Parathyroid adenoma (tissue), 2 donors: ENCODE measurements around the gene CCND2.

ENCODE experiments used
- H2AFZ ChIP-seq: fragments of 300-600 bp; sonication (generic); one replicate; pipeline ENCODE4 v1.7.0; 2017; ENCODE audit warnings: antibody characterized with exemption, mild to moderate bottlenecking
- H3K27ac ChIP-seq: fragments of 300-600 bp; sonication (generic); one replicate; pipeline ENCODE4 v1.7.0; 2017
- H3K27me3 ChIP-seq: fragments of 300-600 bp; sonication (generic); one replicate; pipeline ENCODE4 v1.7.0; 2017; ENCODE audit warnings: low read length; ENCODE audit not compliant: control insufficient read depth, insufficient read depth
- H3K36me3 ChIP-seq: fragments of 300-600 bp; sonication (generic); one replicate; pipeline ENCODE4 v1.7.0; 2017; ENCODE audit warnings: low read length; ENCODE audit not compliant: control insufficient read depth, insufficient read depth
- H3K4me1 ChIP-seq: fragments of 300-600 bp; sonication (generic); one replicate; pipeline ENCODE4 v1.7.0; 2017; ENCODE audit warnings: control low read depth
- H3K4me2 ChIP-seq: fragments of 300-600 bp; sonication (generic); one replicate; pipeline ENCODE4 v1.7.0; 2017; ENCODE audit warnings: low read length
- H3K4me3 ChIP-seq: fragments of 300-600 bp; sonication (generic); one replicate; pipeline ENCODE4 v1.7.0; 2017; ENCODE audit warnings: low read depth, low read length
- H3K79me2 ChIP-seq: fragments of 300-600 bp; sonication (generic); one replicate; pipeline ENCODE4 v1.7.0; 2017; ENCODE audit warnings: control low read depth
- H3K9ac ChIP-seq: fragments of 300-600 bp; sonication (generic); one replicate; pipeline ENCODE4 v1.7.0; 2017; ENCODE audit warnings: mild to moderate bottlenecking
- H3K9me3 ChIP-seq: fragments of 300-600 bp; sonication (generic); one replicate; pipeline ENCODE4 v1.7.0; 2017; ENCODE audit warnings: low read length; ENCODE audit not compliant: control insufficient read depth
- CTCF ChIP-seq: fragments of 300-600 bp; sonication (generic); IDR thresholded peaks from one replicate; pipeline ENCODE4 v1.7.0; 2017; ENCODE audit warnings: antibody characterized with exemption, mild to moderate bottlenecking
- donor health status: primary hyperparathyroidism.

The CCND2 gene

GRCh38 chr12:4244868-4245267 lies 28.7 kb upstream of the CCND2 start:
- H3K4me1 ChIP-seq: no peaks in the 10 kb centered on the region
- no peaks in the 10 kb centered on the region for H3K36me3 ChIP-seq
- no peak overlapping the region for H3K4me2 ChIP-seq
- TF ChIP-seq CTCF: no peak
- no peaks in the 10 kb centered on the region for H3K27me3 ChIP-seq
- no peak overlapping the region for H3K27ac ChIP-seq
- H3K9me3 ChIP-seq: no peaks in the 10 kb centered on the region
- no peak overlapping the region for H3K4me3 ChIP-seq
- H2AFZ ChIP-seq: no peak overlapping the region
- no peak overlapping the region for H3K9ac ChIP-seq
- no peaks in the 10 kb centered on the region for H3K79me2 ChIP-seq

GRCh38 chr12:4245446-4245845 lies 28.1 kb upstream of the CCND2 start:
- no peaks in the 10 kb centered on the region for H3K4me1 ChIP-seq
- H3K4me3 ChIP-seq: no peak overlapping the region
- H3K4me2 ChIP-seq: no peak overlapping the region
- TF ChIP-seq CTCF: no peak
- H3K36me3 ChIP-seq: no peaks in the 10 kb centered on the region
- H3K9ac ChIP-seq: no peak overlapping the region
- no peaks in the 10 kb centered on the region for H3K27me3 ChIP-seq
- H3K79me2 ChIP-seq: no peaks in the 10 kb centered on the region
- H3K27ac ChIP-seq: no peak overlapping the region
- no peak overlapping the region for H2AFZ ChIP-seq
- H3K9me3 ChIP-seq: no peaks in the 10 kb centered on the region

- TF ChIP-seq CTCF: no peak
- Histone ChIP-seq H3K9ac (no peak overlapping the region), H3K27me3 (no peaks in the 10 kb centered on the region), H3K4me1 (no peaks in the 10 kb centered on the region), H3K4me3 (no peak overlapping the region), H3K9me3 (no peaks in the 10 kb centered on the region), H3K79me2 (no peaks in the 10 kb centered on the region), H3K36me3 (no peaks in the 10 kb centered on the region), H2AFZ (no peak overlapping the region), H3K4me2 (no peak overlapping the region), H3K27ac (no peak overlapping the region)
Observed at GRCh38 chr12:4246116-4246515, 27.4 kb upstream of the CCND2 start.

GRCh38 chr12:4250691-4251090 lies 22.9 kb upstream of the CCND2 start:
- Histone ChIP-seq H3K4me1 (no peaks in the 10 kb centered on the region), H3K27me3 (no peaks in the 10 kb centered on the region), H3K9me3 (no peaks in the 10 kb centered on the region), H3K27ac (no peak overlapping the region), H3K9ac (no peak overlapping the region), H3K4me3 (no peak overlapping the region), H3K36me3 (no peaks in the 10 kb centered on the region), H3K79me2 (no peaks in the 10 kb centered on the region), H2AFZ (no peak overlapping the region), H3K4me2 (no peak overlapping the region)
- TF ChIP-seq CTCF: no peak

GRCh38 chr12:4251216-4251891 lies 22.2 kb upstream of the CCND2 start:
- no peak overlapping the region for H3K4me3 ChIP-seq

More at GRCh38 chr12:4251216-4251891, 22.2 kb upstream of the CCND2 start:
- H3K4me1 ChIP-seq: no peaks in the 10 kb centered on the region
- TF ChIP-seq CTCF: no peak
- H3K4me2 ChIP-seq: no peak overlapping the region
- H3K27ac ChIP-seq: no peak overlapping the region
- H3K9ac ChIP-seq: no peak overlapping the region
- no peaks in the 10 kb centered on the region for H3K79me2 ChIP-seq
- H2AFZ ChIP-seq: no peak overlapping the region
- H3K27me3 ChIP-seq: no peaks in the 10 kb centered on the region
- no peaks in the 10 kb centered on the region for H3K9me3 ChIP-seq
- H3K36me3 ChIP-seq: no peaks in the 10 kb centered on the region
